LNCAP (cell line): Measurements from ENCODE around the gene ERC1.

ENCODE experiments used
- CTCF ChIP-seq: fragments of 450-650 bp; IDR thresholded peaks from 2 replicates; pipeline ENCODE4 v1.5.1; 2017; ENCODE audit warnings: mild to moderate bottlenecking

ERC1 gene

GRCh38 chr12:988646-989045 is 2.4 kb upstream of the ERC1 start:
- TF ChIP-seq CTCF = no peak

- no peak for TF ChIP-seq CTCF
Measured at GRCh38 chr12:989051-989450, 2.0 kb upstream of the ERC1 start.

GRCh38 chr12:989751-990660 is 1.0 kb upstream of the ERC1 start:
- TF ChIP-seq CTCF = no peak

GRCh38 chr12:991350-992333 is 619 bp downstream of the ERC1 start:
- no peak for TF ChIP-seq CTCF

GRCh38 chr12:992647-993046 is 1.6 kb downstream of the ERC1 start:
- no peak for TF ChIP-seq CTCF

GRCh38 chr12:996881-997280 is 5.9 kb downstream of the ERC1 start:
- no peak for TF ChIP-seq CTCF

GRCh38 chr12:997505-997904 is 6.5 kb downstream of the ERC1 start:
- TF ChIP-seq CTCF = no peak
